Bronchial epithelial cell (primary cell): Measurements from ENCODE around the gene APOBEC3H. TPM values are rescaled to one million over a fixed set of nuclear protein-coding genes. Genes with fewer than 3 reads are reported as not detected.

Experiments used
- DNase-seq: peaks from one replicate; pipeline ENCODE4 v3.0.0-alpha.2; 2010; ENCODE audit warnings: low read depth
- FAIRE-seq: peaks from 2 replicates; lab custom pipeline; 2011; peaks lifted over from hg19 to GRCh38; lab: Jason Lieb, UNC
- H3K27me3 ChIP-seq: 2 replicates; pipeline ENCODE4 v1.5.1; 2011; ENCODE audit warnings: low read length; ENCODE audit not compliant: control insufficient read depth, insufficient read depth
- H3K36me3 ChIP-seq: 2 replicates; pipeline ENCODE4 v1.5.1; 2011; ENCODE audit warnings: low read length; ENCODE audit not compliant: control insufficient read depth, insufficient read depth
- H3K4me3 ChIP-seq: 2 replicates; pipeline ENCODE4 v1.5.1; 2011; ENCODE audit warnings: mild to moderate bottlenecking, low read depth, low read length, control low read depth
- total RNA-seq: library from RNA; depleted of rRNA; stranded (reverse); fragments of >200 nt; gene quantifications from 2 replicates; pipeline ENCODE4 v1.2.1, GENCODE V29; 2014
- TF ChIP-seq, protein P1 (sequence below): IDR thresholded peaks from 2 replicates; pipeline ENCODE4 v1.5.1; 2011; ENCODE audit warnings: mild to moderate bottlenecking, moderate library complexity, low read length, control low read depth, inconsistent platforms; ENCODE audit not compliant: insufficient read depth, severe bottlenecking

Gene APOBEC3H
- total RNA-seq, 1 donor from 2014 or later: 0.26 TPM

DNA sequence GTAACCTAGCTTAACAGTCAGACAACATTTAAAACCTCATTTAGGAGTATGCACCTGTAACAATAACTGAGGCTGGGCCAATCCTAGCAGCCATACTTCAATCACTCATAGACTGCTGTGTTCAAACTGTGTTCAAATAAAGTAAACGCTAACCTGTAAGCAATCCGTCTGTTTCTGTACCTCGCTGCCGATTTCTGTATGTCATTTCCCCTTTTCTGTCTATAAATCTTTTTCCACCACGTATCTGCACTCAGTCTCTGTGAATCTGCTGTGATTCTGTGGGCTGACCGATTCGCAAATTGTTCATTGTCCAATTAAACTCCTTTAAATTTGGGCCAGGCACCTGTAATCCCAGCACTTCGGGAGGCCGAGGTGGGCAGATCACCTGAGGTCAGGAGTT, 12.3 kb downstream of the APOBEC3H start:
- Histone ChIP-seq H3K4me3 (no peak overlapping the region), H3K36me3 (no peaks in the 10 kb centered on the region), H3K27me3 (no peaks in the 10 kb centered on the region)
- TF ChIP-seq, protein P1, sequence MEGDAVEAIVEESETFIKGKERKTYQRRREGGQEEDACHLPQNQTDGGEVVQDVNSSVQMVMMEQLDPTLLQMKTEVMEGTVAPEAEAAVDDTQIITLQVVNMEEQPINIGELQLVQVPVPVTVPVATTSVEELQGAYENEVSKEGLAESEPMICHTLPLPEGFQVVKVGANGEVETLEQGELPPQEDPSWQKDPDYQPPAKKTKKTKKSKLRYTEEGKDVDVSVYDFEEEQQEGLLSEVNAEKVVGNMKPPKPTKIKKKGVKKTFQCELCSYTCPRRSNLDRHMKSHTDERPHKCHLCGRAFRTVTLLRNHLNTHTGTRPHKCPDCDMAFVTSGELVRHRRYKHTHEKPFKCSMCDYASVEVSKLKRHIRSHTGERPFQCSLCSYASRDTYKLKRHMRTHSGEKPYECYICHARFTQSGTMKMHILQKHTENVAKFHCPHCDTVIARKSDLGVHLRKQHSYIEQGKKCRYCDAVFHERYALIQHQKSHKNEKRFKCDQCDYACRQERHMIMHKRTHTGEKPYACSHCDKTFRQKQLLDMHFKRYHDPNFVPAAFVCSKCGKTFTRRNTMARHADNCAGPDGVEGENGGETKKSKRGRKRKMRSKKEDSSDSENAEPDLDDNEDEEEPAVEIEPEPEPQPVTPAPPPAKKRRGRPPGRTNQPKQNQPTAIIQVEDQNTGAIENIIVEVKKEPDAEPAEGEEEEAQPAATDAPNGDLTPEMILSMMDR: no peak
- FAIRE-seq: no peak
- DNase-seq: no peak

DNA sequence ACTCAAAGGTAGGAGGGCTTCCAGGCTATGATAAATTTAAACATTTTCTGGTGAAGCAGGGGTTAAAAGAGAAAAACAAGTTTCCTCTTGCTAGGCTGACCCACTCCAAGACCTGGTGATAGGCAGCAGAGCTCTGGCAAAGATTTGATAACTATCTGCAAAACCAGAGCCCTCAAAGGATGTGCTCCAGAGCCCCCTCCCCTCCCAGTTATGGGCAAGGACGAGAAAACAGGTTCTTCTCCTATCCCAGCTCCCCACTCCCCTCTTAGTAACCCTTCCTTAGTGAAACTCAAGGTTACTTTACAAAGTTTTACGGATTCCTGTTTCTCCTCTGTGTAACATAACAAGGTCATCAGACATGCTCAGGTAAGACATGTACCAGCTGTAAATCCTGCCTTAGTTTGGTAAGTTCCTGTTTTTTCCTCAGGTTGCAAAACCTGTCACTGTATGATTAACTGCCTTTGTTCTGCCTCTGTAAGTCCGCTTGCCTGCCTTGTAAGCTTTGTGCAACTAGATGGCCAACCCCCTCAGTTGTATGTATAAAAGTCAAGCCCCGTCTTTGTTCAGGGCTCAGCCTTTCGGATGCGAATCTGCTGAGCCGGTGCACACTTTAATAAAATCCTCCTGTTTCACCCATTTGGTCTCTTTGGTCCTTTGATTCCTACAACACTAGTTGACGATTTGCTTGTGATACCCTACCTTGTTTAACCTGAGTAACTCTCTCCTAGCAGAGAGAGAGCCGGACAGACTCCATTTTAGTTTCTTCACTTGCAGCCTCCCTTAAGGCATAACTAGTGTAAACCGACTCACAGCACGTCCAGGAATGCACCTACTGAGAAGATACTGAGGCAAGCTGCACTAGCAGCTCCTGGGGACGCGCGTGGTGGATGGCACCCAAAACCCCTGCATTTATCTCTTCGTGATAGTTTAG, 13.9 kb downstream of the APOBEC3H start:
- Histone ChIP-seq H3K4me3 (no peak overlapping the region), H3K36me3 (no peaks in the 10 kb centered on the region), H3K27me3 (no peaks in the 10 kb centered on the region)
- DNase-seq: peak; percentile 81
- TF ChIP-seq, protein P1: no peak
- peak; percentile 23 for FAIRE-seq

DNA sequence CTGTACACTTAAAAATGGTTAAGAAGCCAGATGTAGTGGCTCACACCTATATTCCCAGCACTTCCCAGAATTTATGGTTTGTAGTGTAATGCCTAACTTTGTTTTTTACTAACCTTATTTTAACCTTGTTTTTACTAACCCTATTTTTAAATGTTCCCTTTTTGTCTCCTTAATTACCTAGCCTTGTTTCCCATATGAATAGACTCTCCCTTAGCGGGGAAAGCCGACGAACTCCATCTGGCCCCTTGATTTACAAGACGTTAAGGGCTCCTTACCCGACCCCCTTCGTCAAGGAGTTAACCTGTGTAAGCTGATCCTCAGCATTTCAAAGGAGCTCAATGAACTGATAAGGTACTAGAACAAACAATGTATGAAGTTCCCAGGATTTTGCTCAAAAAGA, 17.1 kb downstream of the APOBEC3H start:
- Histone ChIP-seq H3K4me3 (no peak overlapping the region), H3K27me3 (no peaks in the 10 kb centered on the region), H3K36me3 (no peaks in the 10 kb centered on the region)
- DNase-seq (no peak), FAIRE-seq (no peak)
- TF ChIP-seq, protein P1: no peak

DNA sequence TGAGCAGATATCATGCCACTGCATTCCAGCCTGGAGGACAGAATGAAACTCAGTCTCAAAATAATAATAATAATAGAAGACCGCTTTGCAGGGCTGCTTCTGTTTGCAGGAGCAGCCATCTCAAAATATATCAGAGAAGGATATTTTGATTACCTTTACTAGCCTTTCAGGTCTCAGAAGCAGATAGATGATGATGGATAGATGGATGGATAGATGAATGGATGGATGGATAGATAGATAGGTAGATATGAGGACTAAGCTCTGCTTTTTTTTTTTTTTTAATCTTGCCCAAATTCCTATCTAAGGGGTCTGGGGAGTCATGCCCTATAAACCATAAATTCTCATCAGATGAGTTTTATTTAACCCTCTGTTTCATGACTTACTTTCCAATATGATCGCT, 18.5 kb downstream of the APOBEC3H start:
- H3K4me3 ChIP-seq: no peak overlapping the region
- H3K27me3 ChIP-seq: no peaks in the 10 kb centered on the region
- DNase-seq (no peak), FAIRE-seq (no peak)
- no peaks in the 10 kb centered on the region for H3K36me3 ChIP-seq
- TF ChIP-seq, protein P1: no peak

DNA sequence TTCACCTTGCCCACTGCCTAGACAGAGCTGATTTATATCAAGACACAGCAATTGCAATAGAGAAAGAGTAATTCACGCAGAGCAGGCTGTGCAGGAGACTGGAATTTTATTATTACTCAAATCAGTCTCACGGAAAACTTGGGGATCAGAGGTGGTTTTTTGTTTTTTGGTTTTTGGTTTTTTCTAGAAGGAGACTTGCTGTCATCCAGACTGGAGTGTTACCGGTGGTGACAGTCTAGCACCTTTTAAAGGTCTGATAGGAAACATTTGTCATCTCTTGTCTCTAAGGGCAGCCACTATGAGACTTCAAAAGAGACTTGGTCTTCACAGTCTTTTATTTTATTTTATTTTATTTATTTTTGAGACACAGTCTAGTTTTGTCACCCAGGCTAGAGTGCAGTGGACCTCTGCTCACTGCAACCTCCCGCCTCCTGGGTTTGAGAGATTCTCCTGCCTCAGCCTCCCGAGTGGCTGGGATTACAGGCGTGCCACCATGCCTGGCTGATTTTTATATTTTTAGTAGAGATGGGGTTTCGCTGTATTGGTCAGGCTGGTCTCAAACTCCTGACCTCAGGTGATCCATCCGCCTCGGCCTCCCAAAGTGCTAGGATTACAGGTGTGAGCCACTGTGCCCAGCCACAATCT, 19.1 kb downstream of the APOBEC3H start:
- no peak overlapping the region for H3K4me3 ChIP-seq
- TF ChIP-seq, protein P1: no peak
- no peak for FAIRE-seq
- no peak for DNase-seq
- no peaks in the 10 kb centered on the region for H3K36me3 ChIP-seq
- no peaks in the 10 kb centered on the region for H3K27me3 ChIP-seq
